Stimulated activated naive CD8-positive, alpha-beta T cell treated with anti-CD3 and anti-CD28 coated beads, Interleukin-15, Interleukin-2, amounts not matched to agents 100 ng/mL and 50 ng/mL, for 24 hours (primary cell): ENCODE measurements around the gene ECPAS.
"Not testable (repeated sequence)": the region's sequence is repeated elsewhere in the genome, so short reads cannot be mapped to it uniquely, and the experiment has no call there.

Experiments
- H3K27ac Mint-ChIP-seq: one replicate; pipeline ENCODE4 v1.8.0; 2021; ENCODE audit warnings: mild to moderate bottlenecking, mixed read lengths
- H3K27me3 Mint-ChIP-seq: one replicate; pipeline ENCODE4 v1.8.0; 2021; ENCODE audit warnings: mixed read lengths
- H3K36me3 Mint-ChIP-seq: one replicate; pipeline ENCODE4 v1.8.0; 2021; ENCODE audit warnings: low read depth, mixed read lengths
- H3K4me1 Mint-ChIP-seq: one replicate; pipeline ENCODE4 v1.8.0; 2021; ENCODE audit warnings: low read depth, mixed read lengths
- H3K4me3 Mint-ChIP-seq: one replicate; pipeline ENCODE4 v1.8.0; 2021; ENCODE audit warnings: mild to moderate bottlenecking, mixed read lengths
- H3K9me3 Mint-ChIP-seq: one replicate; pipeline ENCODE4 v1.8.0; 2021; ENCODE audit warnings: mixed read lengths

Gene ECPAS

GRCh38 chr9:111407813-111408212, 76.4 kb downstream of the ECPAS start:
- no peak overlapping the region for H3K4me3 Mint-ChIP-seq
- peaks cover 91% of the 10 kb centered on the region for H3K36me3 Mint-ChIP-seq
- peaks cover 9% of the 10 kb centered on the region for H3K9me3 Mint-ChIP-seq
- no peaks in the 10 kb centered on the region for H3K27me3 Mint-ChIP-seq
- H3K4me1 Mint-ChIP-seq, result no peaks in the 10 kb centered on the region
- no peak overlapping the region for H3K27ac Mint-ChIP-seq

GRCh38 chr9:111405701-111406100, 78.5 kb downstream of the ECPAS start:
- H3K4me1 Mint-ChIP-seq, result no peaks in the 10 kb centered on the region
- H3K4me3 Mint-ChIP-seq, result no peak overlapping the region
- no peak overlapping the region for H3K27ac Mint-ChIP-seq
- peaks cover 94% of the 10 kb centered on the region for H3K36me3 Mint-ChIP-seq
- H3K27me3 Mint-ChIP-seq, result no peaks in the 10 kb centered on the region
- H3K9me3 Mint-ChIP-seq, result peaks cover 13% of the 10 kb centered on the region

GRCh38 chr9:111401486-111401885, 82.7 kb downstream of the ECPAS start:
- peaks cover 17% of the 10 kb centered on the region for H3K9me3 Mint-ChIP-seq

GRCh38 chr9:111400564-111400898, 83.7 kb downstream of the ECPAS start:
- Mint-ChIP-seq H3K9me3 (peaks cover 11% of the 10 kb centered on the region), H3K36me3 (peaks cover 92% of the 10 kb centered on the region), H3K4me1 (no peaks in the 10 kb centered on the region), H3K4me3 (no peak overlapping the region), H3K27ac (no peak overlapping the region), H3K27me3 (no peaks in the 10 kb centered on the region)

More at GRCh38 chr9:111401486-111401885, 82.7 kb downstream of the ECPAS start:
- H3K36me3 Mint-ChIP-seq, result peaks cover 93% of the 10 kb centered on the region
- H3K4me1 Mint-ChIP-seq, H3K4me3 Mint-ChIP-seq, H3K27me3 Mint-ChIP-seq, H3K27ac Mint-ChIP-seq: not testable (repeated sequence)

GRCh38 chr9:111399772-111400563, 84.2 kb downstream of the ECPAS start:
- Mint-ChIP-seq H3K4me3 (no peak overlapping the region), H3K27me3 (no peaks in the 10 kb centered on the region), H3K27ac (no peak overlapping the region), H3K9me3 (peaks cover 8% of the 10 kb centered on the region), H3K36me3 (peaks cover 92% of the 10 kb centered on the region), H3K4me1 (no peaks in the 10 kb centered on the region)

- H3K27ac Mint-ChIP-seq, result no peak overlapping the region
- peaks cover 8% of the 10 kb centered on the region for H3K9me3 Mint-ChIP-seq
- H3K27me3 Mint-ChIP-seq, result no peaks in the 10 kb centered on the region
- no peak overlapping the region for H3K4me3 Mint-ChIP-seq
- no peaks in the 10 kb centered on the region for H3K4me1 Mint-ChIP-seq
- H3K36me3 Mint-ChIP-seq, result peaks cover 91% of the 10 kb centered on the region
Measured at GRCh38 chr9:111399211-111399739, 84.9 kb downstream of the ECPAS start.

- H3K4me1 Mint-ChIP-seq, result no peaks in the 10 kb centered on the region
- H3K27ac Mint-ChIP-seq, result no peak overlapping the region
- peaks cover 63% of the 10 kb centered on the region for H3K36me3 Mint-ChIP-seq
- no peak overlapping the region for H3K4me3 Mint-ChIP-seq
- H3K27me3 Mint-ChIP-seq, result no peaks in the 10 kb centered on the region
- no peaks in the 10 kb centered on the region for H3K9me3 Mint-ChIP-seq
Measured at GRCh38 chr9:111393971-111394370, 90.2 kb downstream of the ECPAS start.

GRCh38 chr9:111389406-111389805, 94.8 kb downstream of the ECPAS start:
- Mint-ChIP-seq H3K4me1 (no peaks in the 10 kb centered on the region), H3K27me3 (no peaks in the 10 kb centered on the region), H3K4me3 (no peak overlapping the region), H3K27ac (no peak overlapping the region), H3K36me3 (peaks cover 32% of the 10 kb centered on the region), H3K9me3 (no peaks in the 10 kb centered on the region)

GRCh38 chr9:111386386-111386785, 97.8 kb downstream of the ECPAS start:
- Mint-ChIP-seq H3K27me3 (no peaks in the 10 kb centered on the region), H3K4me3 (no peak overlapping the region), H3K9me3 (no peaks in the 10 kb centered on the region), H3K4me1 (no peaks in the 10 kb centered on the region), H3K36me3 (peaks cover 29% of the 10 kb centered on the region), H3K27ac (no peak overlapping the region)

- no peaks in the 10 kb centered on the region for H3K9me3 Mint-ChIP-seq
- no peaks in the 10 kb centered on the region for H3K27me3 Mint-ChIP-seq
- no peak overlapping the region for H3K27ac Mint-ChIP-seq
- H3K36me3 Mint-ChIP-seq, result peaks cover 75% of the 10 kb centered on the region
- no peak overlapping the region for H3K4me3 Mint-ChIP-seq
- H3K4me1 Mint-ChIP-seq, result no peaks in the 10 kb centered on the region
Measured at GRCh38 chr9:111381006-111381405, 103.2 kb downstream of the ECPAS start.

- Mint-ChIP-seq H3K4me1 (no peaks in the 10 kb centered on the region), H3K4me3 (no peak overlapping the region), H3K27me3 (no peaks in the 10 kb centered on the region), H3K36me3 (peaks cover 90% of the 10 kb centered on the region), H3K27ac (no peak overlapping the region), H3K9me3 (no peaks in the 10 kb centered on the region)
Measured at GRCh38 chr9:111375817-111376564, 108.2 kb downstream of the ECPAS start.

- Mint-ChIP-seq H3K4me3 (no peak overlapping the region), H3K36me3 (peaks cover 91% of the 10 kb centered on the region), H3K27ac (no peak overlapping the region), H3K27me3 (no peaks in the 10 kb centered on the region), H3K9me3 (no peaks in the 10 kb centered on the region), H3K4me1 (no peaks in the 10 kb centered on the region)
Measured at GRCh38 chr9:111375062-111375461, 109.1 kb downstream of the ECPAS start.

GRCh38 chr9:111372297-111372696, 111.9 kb downstream of the ECPAS start:
- Mint-ChIP-seq H3K27me3 (no peaks in the 10 kb centered on the region), H3K36me3 (peaks cover 94% of the 10 kb centered on the region), H3K27ac (no peak overlapping the region)

GRCh38 chr9:111366978-111367377, 117.2 kb downstream of the ECPAS start:
- H3K36me3 Mint-ChIP-seq, result peaks cover 92% of the 10 kb centered on the region

More at GRCh38 chr9:111372297-111372696, 111.9 kb downstream of the ECPAS start:
- Mint-ChIP-seq H3K4me1 (no peaks in the 10 kb centered on the region), H3K4me3 (no peak overlapping the region), H3K9me3 (no peaks in the 10 kb centered on the region)

GRCh38 chr9:111362526-111362925, 121.7 kb downstream of the ECPAS start:
- Mint-ChIP-seq H3K27ac (no peak overlapping the region), H3K27me3 (no peaks in the 10 kb centered on the region), H3K36me3 (peaks cover 70% of the 10 kb centered on the region), H3K9me3 (no peaks in the 10 kb centered on the region), H3K4me3 (no peak overlapping the region), H3K4me1 (no peaks in the 10 kb centered on the region)

More at GRCh38 chr9:111366978-111367377, 117.2 kb downstream of the ECPAS start:
- no peak overlapping the region for H3K4me3 Mint-ChIP-seq
- no peaks in the 10 kb centered on the region for H3K4me1 Mint-ChIP-seq
- H3K9me3 Mint-ChIP-seq, result no peaks in the 10 kb centered on the region
- no peak overlapping the region for H3K27ac Mint-ChIP-seq
- H3K27me3 Mint-ChIP-seq, result no peaks in the 10 kb centered on the region
